GM21526 (cell line): ENCODE results near the gene VWA3B.
"Not testable (repeated sequence)": the region's sequence is repeated elsewhere in the genome, so short reads cannot be mapped to it uniquely, and the experiment has no call there.

ENCODE experiments used
- ATAC-seq: cut with Tn5 transposase; IDR thresholded peaks from one replicate; pipeline ENCODE4 v1.9.1; 2021; ENCODE audit warnings: moderate library complexity; ENCODE audit not compliant: unreplicated experiment, low FRiP score

VWA3B gene

DNA sequence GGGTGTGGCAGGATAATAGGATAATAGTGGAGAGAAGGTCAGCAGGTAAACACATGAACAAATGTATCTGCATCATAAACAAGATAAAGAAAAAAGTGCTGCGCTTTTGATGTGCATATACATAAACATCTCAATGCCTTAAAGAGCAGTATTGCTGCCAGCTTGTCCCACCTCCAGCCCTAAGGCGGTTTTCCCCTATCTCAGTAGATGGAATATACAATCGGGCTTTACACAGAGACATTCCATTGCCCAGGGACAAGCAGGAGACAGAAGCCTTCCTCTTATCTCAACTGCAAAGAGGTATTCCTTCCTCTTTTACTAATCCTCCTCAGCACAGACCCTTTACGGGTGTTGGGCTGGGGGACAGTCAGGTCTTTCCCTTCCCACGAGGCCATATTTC, 43.1 kb downstream of the VWA3B start:
- ATAC-seq, result not testable (repeated sequence)

DNA sequence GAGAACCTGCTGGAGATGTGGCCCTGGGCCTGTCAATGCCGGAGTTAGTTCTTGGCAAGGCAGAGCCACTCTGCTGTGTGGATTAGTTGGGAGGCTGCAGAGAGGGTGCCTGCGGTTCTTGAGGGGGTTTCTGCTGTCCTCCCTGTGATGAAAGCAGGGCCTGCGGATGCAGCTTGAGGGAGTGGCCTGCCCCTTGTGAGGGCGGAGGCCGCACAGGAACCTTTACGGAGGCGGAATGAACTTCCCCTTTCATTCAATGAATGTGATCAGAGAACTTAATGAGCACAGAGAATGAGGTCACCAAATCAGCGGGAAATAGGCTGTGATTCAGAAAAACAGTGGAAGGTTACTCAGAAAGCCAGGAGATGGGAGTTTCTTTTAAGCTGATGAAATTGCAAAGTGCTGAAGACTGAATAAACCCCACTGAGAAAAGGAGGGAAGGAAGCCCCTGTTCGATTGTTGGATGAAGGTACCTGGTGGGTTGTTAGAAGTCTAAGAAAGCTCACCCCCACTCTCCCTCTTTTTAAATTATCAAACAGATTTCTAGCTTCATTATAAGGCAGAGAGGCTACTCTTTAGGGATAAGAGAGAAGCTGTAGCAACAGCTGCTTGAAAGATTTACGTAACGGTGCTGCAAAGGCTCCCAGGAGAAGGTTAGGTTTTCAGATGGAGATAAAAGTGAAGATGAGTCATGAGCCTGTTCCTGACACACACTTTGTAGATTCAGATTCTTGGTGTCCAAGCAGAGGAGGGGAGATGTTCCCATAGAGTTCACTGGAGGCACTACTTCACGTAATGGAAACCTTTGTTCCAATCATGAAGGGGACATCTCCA, 47.4 kb downstream of the VWA3B start:
- ATAC-seq, result no peak

- no peak for ATAC-seq
These were observed 50.2 kb downstream of the VWA3B start for GRCh38 chr2:98137196-98137595.

DNA sequence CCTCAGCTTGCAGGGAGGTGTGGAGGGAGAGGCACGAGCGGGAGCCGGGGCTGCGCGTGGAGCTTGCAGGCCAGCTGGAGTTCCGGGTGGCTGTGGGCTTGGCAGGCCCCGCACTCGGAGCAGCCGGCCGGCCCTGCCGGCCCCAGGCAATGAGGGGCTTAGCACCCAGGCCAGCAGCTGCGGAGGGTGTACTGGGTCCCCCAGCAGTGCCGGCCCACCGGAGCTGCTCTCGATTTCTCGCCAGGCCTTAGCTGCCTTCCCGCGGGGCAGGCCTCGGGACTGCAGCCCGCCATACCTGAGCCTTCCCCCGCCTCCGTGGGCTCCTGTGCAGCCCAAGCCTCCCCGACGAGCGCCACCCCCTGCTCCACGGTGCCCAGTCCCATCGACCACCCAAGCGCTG, 52.0 kb downstream of the VWA3B start:
- not testable (repeated sequence) for ATAC-seq

DNA sequence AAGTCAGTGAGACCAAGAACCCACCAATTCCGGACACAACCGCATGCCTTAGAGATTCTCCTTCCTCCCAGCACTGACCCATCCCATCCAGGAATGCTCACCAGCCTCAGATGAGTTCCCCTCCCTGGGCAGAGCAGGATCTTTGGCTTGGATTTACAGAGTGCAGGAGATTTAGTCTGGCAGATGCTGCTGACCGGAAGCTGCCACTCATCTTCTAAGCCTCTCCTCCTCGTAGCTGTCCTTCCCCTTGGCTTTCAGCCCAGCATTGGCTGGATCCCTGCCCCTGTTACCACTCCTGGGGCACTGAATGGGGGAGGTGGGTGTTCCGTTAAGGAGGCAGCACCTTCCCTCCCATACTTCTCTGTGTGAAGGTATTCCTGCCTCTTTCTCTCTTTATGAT, 53.2 kb downstream of the VWA3B start:
- ATAC-seq, result no peak

DNA sequence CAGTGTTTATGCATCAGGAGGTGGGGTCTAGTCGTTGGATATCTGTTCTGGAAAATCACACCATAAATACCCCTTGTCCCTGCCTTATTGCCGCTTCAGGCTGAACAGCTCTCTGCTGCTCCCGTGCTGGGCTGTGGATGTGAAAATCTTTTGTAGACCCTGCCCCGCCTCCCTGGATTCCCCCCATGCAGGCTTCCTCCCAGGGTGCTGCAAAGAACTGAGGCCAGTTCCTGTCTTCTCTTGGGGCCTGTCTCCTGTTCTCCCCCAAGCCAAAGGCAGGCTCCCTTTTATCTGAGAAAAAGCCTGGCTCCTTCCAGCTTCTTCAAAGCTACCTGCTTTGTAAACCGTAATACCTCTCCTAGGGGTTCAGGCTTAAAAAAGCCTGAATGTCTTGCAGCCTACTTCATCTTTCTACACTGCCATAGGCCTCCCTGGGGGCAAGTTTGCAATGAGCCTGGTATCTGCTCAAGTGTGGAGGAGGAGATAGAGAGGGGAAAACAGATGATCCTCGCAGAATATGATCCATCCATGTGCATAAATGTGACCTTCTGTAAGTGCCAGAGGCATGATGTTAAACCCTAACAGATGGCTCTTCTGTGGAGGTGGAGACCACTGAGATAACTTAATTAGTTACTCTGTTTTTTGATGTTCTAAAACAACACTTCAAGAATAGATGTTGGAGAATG, 55.3 kb downstream of the VWA3B start:
- ATAC-seq, result no peak

DNA sequence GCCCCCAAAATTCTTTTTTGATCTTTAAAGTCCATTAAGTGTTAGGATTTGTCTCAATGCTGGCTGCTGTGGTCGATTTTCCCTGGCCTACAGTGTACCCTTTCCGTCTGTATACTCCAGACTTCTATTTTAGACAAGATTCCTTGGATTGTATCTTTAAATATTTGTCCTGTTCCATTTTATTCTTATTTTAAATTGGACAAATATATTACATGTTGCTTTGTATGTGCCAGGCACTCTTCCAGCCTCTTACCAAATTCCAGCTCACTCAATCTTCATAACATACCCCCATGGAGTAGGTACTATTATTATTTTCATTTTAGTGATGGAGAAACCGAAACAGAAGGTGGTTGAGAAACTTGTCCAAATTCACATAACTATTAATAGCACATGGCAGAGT, 58.1 kb downstream of the VWA3B start:
- no peak for ATAC-seq

DNA sequence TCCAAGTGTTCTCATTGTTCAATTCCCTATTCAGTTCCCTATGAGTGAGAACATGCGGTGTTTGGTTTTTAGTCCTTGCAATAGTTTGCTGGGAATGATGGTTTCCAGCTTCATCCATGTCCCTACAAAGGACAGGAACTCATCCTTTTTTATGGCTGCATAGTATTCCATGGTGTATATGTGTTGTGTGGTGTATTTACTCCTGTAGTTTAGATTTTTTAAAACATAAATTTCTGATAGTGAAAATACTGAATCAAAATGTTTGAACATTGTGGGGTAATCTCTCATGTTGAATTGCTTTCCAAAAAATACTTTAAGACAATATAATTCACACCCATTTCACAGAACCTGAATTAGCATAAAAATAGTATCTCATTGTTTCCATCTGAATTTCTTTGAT, 60.9 kb downstream of the VWA3B start:
- not testable (repeated sequence) for ATAC-seq

GRCh38 chr2:98148595-98149332, 61.8 kb downstream of the VWA3B start:
- ATAC-seq, result no peak

GRCh38 chr2:98149333-98149697, 62.3 kb downstream of the VWA3B start:
- no peak for ATAC-seq

- ATAC-seq, result no peak
These were observed 66.5 kb downstream of the VWA3B start for GRCh38 chr2:98153481-98153880.

DNA sequence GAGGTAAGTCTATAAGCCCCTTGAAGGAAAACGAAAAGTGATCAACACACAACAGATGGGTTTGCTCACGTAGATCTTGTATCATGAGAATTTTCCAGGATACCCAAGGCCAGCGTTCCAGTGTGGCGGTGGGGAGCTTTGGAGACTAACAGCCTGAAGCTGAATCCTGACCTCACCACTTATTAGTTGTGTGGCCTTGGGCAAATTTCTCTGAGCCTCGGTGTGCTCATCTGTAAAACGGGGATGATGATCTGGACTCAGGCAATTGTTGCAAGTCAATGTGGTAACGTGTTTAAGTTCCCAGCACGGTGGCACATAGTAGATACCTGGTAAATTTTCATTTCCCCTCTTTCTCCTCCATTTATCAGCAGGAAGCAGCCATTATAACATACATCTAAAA, 68.3 kb downstream of the VWA3B start:
- no peak for ATAC-seq

GRCh38 chr2:98155716-98156115, 68.7 kb downstream of the VWA3B start:
- ATAC-seq, result no peak

GRCh38 chr2:98156304-98156703, 69.3 kb downstream of the VWA3B start:
- ATAC-seq, result no peak

DNA sequence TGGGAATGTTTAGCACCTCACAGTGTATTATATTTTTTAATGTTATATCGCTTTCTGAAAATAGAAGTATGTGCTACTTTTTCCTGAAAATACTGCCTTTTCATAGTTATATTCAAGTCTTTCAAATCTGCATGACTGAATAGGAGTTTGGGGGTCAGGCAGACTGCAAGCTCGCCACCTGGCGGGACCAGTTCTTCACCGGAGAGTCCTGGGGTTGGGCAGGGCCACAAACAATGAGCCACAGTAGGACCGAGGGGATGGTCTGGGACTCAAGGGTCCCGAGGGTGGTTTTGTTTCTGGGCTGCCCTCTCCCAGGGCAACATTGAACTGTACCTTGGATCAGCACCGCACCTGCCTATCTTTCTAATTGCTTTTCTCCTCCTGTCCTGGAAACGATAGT, 70.6 kb downstream of the VWA3B start:
- ATAC-seq, result no peak

GRCh38 chr2:98158305-98158704, 71.3 kb downstream of the VWA3B start:
- no peak for ATAC-seq

DNA sequence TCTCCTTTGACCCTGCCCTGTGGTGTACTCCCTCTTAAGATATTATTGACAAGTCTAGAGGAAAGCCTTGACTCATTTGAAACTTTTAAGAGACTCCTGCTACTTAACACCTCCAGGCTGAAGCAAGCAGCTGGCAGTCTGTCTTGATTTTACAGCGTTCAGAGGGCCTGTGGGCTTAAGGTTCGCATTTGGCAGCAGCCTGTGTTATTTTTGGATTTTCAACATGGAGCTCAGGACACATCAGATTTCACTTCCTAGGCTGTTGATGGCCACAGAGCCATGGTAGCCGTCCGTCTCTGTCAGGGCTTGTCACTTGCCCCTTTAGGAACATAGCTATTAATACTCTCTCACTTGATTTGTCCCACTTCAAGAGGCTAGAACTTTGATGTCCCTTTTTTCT, 73.6 kb downstream of the VWA3B start:
- ATAC-seq, result no peak

DNA sequence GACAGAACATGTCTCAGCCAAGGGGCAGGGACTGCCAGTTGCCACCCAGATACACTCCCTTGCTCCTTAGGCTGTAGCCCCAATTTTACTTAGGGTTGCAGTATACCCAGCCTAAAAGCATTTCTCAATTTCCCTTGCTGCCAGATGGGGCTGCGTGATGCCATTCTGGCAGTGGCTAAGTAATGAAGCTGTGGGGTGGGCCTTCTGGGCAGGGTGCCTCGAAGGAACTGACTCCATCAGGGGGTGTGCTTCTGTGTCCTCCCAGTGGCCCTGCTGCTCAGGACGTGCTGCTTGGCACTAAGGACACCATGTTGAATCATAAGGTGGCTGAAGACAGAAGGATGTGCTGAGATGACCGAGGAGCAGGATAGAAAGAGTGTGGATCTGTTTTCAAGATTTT, 74.2 kb downstream of the VWA3B start:
- ATAC-seq, result no peak

- no peak for ATAC-seq
These were observed 77.3 kb downstream of the VWA3B start for GRCh38 chr2:98164256-98164655.

DNA sequence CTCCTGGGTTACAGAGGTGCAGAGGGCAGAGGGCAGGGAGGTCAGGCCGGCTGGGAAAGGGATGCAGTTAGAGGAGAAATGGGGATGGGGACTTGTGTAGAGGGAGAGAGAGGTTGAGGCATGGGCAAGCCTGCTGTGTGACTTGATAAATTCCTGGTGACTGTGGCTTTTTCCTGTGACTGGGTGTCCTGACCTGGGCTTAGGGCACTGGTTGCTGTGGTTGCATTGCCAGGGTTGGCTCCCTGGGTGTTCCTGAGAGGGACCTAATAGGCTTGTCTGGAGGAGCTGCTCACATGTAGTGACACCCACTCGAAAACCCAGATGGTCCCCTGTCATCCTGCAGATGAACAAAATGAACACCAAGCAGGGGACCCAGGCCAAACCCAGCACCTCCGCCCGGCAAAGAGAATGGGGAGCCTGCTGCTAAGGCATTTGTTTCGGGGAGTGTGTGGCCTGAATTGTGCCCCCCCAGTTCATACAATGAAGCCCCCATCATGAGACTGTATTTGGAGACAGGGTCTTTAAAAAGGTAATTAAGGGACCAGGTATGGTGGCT, 78.6 kb downstream of the VWA3B start:
- no peak for ATAC-seq

DNA sequence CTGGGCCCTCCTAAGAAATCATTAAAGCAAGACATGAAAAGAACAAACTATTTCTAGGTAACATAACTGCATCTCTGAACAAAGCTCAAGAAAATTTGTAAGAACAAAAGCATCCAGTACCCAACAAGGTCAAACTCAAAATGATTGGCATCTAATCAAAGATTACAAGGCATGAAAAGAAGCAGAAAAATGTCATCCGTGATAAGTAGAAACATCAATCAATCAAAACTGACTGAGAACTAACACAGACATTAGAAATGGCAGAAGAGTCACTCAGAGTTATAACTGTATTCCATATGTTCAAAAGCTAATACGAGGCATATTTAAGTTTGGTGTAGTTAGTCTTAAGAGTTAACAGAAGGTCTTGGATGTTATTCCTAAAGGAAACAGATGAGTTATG, 80.9 kb downstream of the VWA3B start:
- ATAC-seq, result no peak
